RWPE2 (cell line): ENCODE results near the gene NEMF.
"Not testable (repeated sequence)": the region's sequence is repeated elsewhere in the genome, so short reads cannot be mapped to it uniquely, and the experiment has no call there.

Experiments used
- ATAC-seq: fragments of 200-7000 bp; cut with Tn5 transposase; 3 replicates; pipeline ENCODE4 v1.9.1; 2021; ENCODE audit warnings: low read depth
- DNase-seq: peaks from one replicate; pipeline ENCODE4 v3.0.0-alpha.2; 2020; ENCODE audit warnings: low spot score
- H3K27ac ChIP-seq: fragments of 450-650 bp; 2 replicates; pipeline ENCODE4 v1.5.1; 2017; ENCODE audit warnings: mild to moderate bottlenecking; ENCODE audit not compliant: poor library complexity, severe bottlenecking
- H3K27me3 ChIP-seq: fragments of 250-450 bp; sonication (Bioruptor Pico); 2 replicates; pipeline ENCODE4 v1.5.1; 2021; ENCODE audit warnings: mild to moderate bottlenecking, moderate library complexity; ENCODE audit not compliant: insufficient read depth, poor library complexity, severe bottlenecking
- H3K36me3 ChIP-seq: fragments of 250-450 bp; sonication (Bioruptor Pico); 2 replicates; pipeline ENCODE4 v1.5.1; 2020; ENCODE audit warnings: low read depth, mild to moderate bottlenecking, moderate library complexity
- H3K4me1 ChIP-seq: fragments of 250-450 bp; sonication (Bioruptor Pico); 2 replicates; pipeline ENCODE4 v1.5.1; 2021; ENCODE audit warnings: mild to moderate bottlenecking, moderate library complexity; ENCODE audit not compliant: insufficient read depth, poor library complexity, severe bottlenecking
- H3K4me3 ChIP-seq: fragments of 250-450 bp; sonication (Bioruptor Pico); 2 replicates; pipeline ENCODE4 v1.5.1; 2021; ENCODE audit warnings: mild to moderate bottlenecking, moderate library complexity; ENCODE audit not compliant: severe bottlenecking
- H3K9me3 ChIP-seq: fragments of 250-450 bp; sonication (Bioruptor Pico); 2 replicates; pipeline ENCODE4 v1.5.1; 2021; ENCODE audit warnings: mild to moderate bottlenecking, moderate library complexity; ENCODE audit not compliant: severe bottlenecking
- CTCF ChIP-seq: fragments of 450-650 bp; IDR thresholded peaks from one replicate; pipeline ENCODE4 v1.5.1; 2017; ENCODE audit warnings: mild to moderate bottlenecking, moderate library complexity; ENCODE audit not compliant: poor library complexity, severe bottlenecking

Gene NEMF

DNA sequence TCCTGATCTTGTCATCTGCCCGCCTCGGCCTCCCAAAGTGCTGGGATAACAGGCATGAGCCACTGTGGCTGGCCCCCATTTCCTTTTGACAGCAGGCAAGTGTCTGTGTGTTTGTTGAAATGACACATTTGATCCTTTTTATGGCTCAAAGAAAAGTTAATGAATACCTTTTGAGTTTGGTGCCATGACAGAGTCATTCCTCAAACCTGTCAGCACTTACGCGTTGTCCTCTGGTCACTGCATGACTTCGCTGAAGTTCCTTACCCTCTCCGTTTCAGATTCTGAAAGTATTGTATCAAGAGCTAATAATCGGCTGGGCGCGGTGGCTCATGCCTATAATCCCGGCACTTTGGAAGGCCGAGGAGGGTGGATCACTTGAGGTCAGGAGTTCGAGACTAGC, 32.4 kb downstream of the NEMF start:
- H3K9me3 ChIP-seq = peaks cover 6% of the 10 kb centered on the region
- H3K27me3 ChIP-seq = no peaks in the 10 kb centered on the region
- DNase-seq (no peak), ATAC-seq (no peak)
- no peaks in the 10 kb centered on the region for H3K4me1 ChIP-seq
- H3K27ac ChIP-seq = no peak overlapping the region
- peaks cover 89% of the 10 kb centered on the region for H3K36me3 ChIP-seq
- TF ChIP-seq CTCF = no peak
- H3K4me3 ChIP-seq = no peak overlapping the region

- peaks cover 6% of the 10 kb centered on the region for H3K9me3 ChIP-seq
Observed at GRCh38 chr14:49816844-49817243, 35.7 kb downstream of the NEMF start.

DNA sequence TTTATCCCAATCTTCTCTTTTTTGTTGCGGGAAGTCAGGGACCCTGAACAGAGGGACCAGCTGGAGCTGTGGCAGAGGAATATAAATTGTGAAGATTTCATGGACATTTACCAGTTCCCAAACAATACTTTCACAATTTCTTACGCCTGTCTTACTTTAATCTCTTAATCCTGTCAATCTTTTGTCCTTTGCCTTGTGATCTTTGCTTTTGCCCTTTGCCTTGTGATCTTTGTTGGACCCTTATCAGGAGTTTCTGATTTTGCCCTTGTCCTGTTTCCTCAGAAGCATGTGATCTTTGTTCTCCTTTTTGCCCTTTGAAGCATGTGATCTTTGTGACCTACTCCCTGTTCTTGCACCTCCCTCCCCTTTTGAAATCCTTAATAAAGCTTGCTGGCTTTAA, 36.5 kb downstream of the NEMF start:
- not testable (repeated sequence) for H3K4me3 ChIP-seq, DNase-seq
- H3K36me3 ChIP-seq = peaks cover 96% of the 10 kb centered on the region

More at GRCh38 chr14:49816844-49817243, 35.7 kb downstream of the NEMF start:
- DNase-seq = no peak
- H3K27me3 ChIP-seq = no peaks in the 10 kb centered on the region
- no peak overlapping the region for H3K27ac ChIP-seq
- no peaks in the 10 kb centered on the region for H3K4me1 ChIP-seq
- peaks cover 89% of the 10 kb centered on the region for H3K36me3 ChIP-seq
- H3K4me3 ChIP-seq = no peak overlapping the region
- no peak for TF ChIP-seq CTCF
- no peak for ATAC-seq

DNA sequence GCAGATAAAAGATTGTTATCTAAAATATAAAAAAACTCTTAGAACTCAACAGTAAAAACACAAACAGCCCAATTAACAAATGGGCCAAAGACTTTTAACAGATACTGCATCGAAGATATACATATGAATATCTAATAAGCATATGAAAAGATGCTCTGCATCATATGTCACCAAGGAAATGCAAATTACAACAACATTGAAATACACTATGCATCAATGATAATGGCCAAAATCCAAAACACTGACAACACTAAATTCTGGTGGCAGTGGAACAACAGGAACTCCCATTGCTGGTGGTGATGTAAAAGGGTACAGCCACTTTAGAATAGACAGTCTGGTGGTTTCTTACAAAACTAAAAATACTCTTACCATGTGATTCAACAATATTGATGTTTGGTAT, 43.8 kb downstream of the NEMF start:
- ATAC-seq (no peak), DNase-seq (no peak)
- TF ChIP-seq CTCF = no peak
- Histone ChIP-seq H3K9me3 (no peaks in the 10 kb centered on the region), H3K36me3 (peaks cover 94% of the 10 kb centered on the region), H3K4me3 (no peak overlapping the region), H3K27ac (no peak overlapping the region), H3K27me3 (no peaks in the 10 kb centered on the region), H3K4me1 (no peaks in the 10 kb centered on the region)

More for the DNA sequence above, 36.5 kb downstream of the NEMF start:
- H3K4me1 ChIP-seq, H3K27ac ChIP-seq, H3K27me3 ChIP-seq, ATAC-seq, H3K9me3 ChIP-seq: not testable (repeated sequence)

- no peak for ATAC-seq
- no peaks in the 10 kb centered on the region for H3K9me3 ChIP-seq
- H3K27me3 ChIP-seq = no peaks in the 10 kb centered on the region
- H3K27ac ChIP-seq = no peak overlapping the region
- DNase-seq = no peak
- H3K4me1 ChIP-seq = no peaks in the 10 kb centered on the region
- peaks cover 94% of the 10 kb centered on the region for H3K36me3 ChIP-seq
- no peak for TF ChIP-seq CTCF
- H3K4me3 ChIP-seq = no peak overlapping the region
Observed at GRCh38 chr14:49796025-49796424, 56.6 kb downstream of the NEMF start.
